Measurements from ENCODE around the gene ABHD17B.

DNA sequence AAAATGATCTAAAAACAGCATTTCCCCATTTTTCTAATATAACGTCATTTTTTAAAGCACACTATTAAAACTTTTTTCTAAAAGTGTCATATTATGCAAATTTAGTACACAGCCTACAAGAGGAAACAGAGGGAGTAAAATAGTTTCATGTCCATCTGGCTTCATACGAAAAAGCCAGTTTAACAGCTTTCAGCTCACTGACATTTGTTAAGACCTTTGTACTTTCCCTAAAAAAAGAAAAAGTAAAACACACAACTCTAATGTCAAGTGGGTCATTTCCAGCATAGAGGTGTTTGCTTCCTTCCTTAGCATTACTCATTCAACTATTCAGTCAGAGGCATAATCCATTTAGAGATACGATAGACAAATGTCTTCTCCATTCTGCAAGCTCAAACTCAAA lies 49.4 kb downstream of the ABHD17B start:
- TF ChIP-seq, protein P1, sequence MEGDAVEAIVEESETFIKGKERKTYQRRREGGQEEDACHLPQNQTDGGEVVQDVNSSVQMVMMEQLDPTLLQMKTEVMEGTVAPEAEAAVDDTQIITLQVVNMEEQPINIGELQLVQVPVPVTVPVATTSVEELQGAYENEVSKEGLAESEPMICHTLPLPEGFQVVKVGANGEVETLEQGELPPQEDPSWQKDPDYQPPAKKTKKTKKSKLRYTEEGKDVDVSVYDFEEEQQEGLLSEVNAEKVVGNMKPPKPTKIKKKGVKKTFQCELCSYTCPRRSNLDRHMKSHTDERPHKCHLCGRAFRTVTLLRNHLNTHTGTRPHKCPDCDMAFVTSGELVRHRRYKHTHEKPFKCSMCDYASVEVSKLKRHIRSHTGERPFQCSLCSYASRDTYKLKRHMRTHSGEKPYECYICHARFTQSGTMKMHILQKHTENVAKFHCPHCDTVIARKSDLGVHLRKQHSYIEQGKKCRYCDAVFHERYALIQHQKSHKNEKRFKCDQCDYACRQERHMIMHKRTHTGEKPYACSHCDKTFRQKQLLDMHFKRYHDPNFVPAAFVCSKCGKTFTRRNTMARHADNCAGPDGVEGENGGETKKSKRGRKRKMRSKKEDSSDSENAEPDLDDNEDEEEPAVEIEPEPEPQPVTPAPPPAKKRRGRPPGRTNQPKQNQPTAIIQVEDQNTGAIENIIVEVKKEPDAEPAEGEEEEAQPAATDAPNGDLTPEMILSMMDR (IDR thresholded peaks at IDR 0.05; ENCODE audit: low read depth, low read length, missing input control) = no peak
- TF ChIP-seq, protein P2, sequence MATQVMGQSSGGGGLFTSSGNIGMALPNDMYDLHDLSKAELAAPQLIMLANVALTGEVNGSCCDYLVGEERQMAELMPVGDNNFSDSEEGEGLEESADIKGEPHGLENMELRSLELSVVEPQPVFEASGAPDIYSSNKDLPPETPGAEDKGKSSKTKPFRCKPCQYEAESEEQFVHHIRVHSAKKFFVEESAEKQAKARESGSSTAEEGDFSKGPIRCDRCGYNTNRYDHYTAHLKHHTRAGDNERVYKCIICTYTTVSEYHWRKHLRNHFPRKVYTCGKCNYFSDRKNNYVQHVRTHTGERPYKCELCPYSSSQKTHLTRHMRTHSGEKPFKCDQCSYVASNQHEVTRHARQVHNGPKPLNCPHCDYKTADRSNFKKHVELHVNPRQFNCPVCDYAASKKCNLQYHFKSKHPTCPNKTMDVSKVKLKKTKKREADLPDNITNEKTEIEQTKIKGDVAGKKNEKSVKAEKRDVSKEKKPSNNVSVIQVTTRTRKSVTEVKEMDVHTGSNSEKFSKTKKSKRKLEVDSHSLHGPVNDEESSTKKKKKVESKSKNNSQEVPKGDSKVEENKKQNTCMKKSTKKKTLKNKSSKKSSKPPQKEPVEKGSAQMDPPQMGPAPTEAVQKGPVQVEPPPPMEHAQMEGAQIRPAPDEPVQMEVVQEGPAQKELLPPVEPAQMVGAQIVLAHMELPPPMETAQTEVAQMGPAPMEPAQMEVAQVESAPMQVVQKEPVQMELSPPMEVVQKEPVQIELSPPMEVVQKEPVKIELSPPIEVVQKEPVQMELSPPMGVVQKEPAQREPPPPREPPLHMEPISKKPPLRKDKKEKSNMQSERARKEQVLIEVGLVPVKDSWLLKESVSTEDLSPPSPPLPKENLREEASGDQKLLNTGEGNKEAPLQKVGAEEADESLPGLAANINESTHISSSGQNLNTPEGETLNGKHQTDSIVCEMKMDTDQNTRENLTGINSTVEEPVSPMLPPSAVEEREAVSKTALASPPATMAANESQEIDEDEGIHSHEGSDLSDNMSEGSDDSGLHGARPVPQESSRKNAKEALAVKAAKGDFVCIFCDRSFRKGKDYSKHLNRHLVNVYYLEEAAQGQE (IDR thresholded peaks at IDR 0.05) = peak; percentile 41
- no peak for TF ChIP-seq YY1 (IDR thresholded peaks at IDR 0.05)
